Measurements from ENCODE around the gene IGSF21. TPM values are rescaled to one million over a fixed set of nuclear protein-coding genes. Genes with fewer than 3 reads are reported as not detected.

The IGSF21 gene
- total RNA-seq, 1 donor = not detected

DNA sequence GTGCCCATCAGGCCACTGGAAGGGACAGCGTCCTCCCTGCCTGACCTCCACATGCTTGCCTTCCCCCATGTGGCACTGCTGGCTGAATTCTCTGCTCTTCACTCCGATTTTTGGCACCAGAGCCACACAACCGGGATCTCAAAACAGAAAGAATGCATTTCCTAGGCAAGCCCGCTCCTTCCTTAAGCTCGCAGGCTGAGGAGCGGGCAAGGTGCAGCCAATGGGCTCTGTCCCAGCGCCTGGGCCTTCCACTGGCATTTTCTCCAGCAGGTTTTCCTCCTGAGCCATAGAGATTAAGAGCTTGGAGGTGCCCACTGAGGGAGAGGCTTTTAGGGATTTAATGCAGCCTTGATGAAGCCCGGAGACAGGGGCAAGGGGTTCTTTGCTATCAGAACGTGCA lies 158.0 kb downstream of the IGSF21 start:
- TF ChIP-seq, protein P1, sequence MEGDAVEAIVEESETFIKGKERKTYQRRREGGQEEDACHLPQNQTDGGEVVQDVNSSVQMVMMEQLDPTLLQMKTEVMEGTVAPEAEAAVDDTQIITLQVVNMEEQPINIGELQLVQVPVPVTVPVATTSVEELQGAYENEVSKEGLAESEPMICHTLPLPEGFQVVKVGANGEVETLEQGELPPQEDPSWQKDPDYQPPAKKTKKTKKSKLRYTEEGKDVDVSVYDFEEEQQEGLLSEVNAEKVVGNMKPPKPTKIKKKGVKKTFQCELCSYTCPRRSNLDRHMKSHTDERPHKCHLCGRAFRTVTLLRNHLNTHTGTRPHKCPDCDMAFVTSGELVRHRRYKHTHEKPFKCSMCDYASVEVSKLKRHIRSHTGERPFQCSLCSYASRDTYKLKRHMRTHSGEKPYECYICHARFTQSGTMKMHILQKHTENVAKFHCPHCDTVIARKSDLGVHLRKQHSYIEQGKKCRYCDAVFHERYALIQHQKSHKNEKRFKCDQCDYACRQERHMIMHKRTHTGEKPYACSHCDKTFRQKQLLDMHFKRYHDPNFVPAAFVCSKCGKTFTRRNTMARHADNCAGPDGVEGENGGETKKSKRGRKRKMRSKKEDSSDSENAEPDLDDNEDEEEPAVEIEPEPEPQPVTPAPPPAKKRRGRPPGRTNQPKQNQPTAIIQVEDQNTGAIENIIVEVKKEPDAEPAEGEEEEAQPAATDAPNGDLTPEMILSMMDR (IDR thresholded peaks at IDR 0.05; ENCODE audit: insufficient read depth, low read length) = no peak
- H3K4me3 ChIP-seq (ENCODE audit: low read depth, low read length) = no peak overlapping the region
- no peak for DNase-seq (ENCODE audit: low read depth)

DNA sequence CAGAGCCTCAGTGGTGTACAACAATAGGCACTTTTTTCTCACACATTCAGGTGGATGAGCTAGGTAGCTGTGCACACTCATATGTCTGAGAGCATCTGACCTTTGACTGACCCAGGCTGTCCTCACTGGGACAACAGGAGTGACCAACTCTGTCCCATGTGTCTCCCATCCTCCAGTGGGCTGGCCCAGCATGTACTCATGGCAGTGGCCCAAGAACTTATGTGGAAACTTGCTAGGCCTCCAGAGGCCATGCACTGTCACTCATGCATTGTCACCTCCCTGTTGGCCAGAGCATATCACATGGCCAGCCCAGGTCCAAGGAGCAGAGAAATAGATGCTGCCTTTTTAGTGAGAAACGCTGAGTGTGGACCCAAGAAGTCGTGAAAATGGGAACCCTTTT lies 158.8 kb downstream of the IGSF21 start:
- TF ChIP-seq, protein P1 (IDR thresholded peaks at IDR 0.05; ENCODE audit: insufficient read depth, low read length) = no peak
- H3K4me3 ChIP-seq (ENCODE audit: low read depth, low read length) = no peak overlapping the region
- DNase-seq (ENCODE audit: low read depth) = no peak

DNA sequence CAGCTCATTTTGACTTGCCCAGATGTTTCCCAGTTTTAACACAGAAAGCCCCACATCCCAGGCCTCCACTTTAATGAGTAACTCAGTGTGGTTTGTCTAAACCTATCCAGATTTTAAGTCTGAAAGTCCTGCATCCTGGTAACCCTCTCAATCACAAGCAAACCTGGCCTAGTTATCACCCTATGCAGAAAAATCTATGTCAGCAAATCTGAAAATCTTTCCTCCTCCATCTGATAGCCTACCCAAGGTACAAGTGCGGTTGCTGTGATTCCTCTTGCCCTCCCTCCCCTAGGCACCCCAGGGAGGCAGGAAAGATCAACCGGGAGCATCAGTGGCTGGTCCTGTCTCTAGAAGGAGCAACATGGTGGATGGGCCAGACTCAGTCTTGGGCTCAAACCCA lies 163.7 kb downstream of the IGSF21 start:
- H3K4me3 ChIP-seq (ENCODE audit: low read depth, low read length) = no peak overlapping the region
- no peak for DNase-seq (ENCODE audit: low read depth)
- TF ChIP-seq, protein P1 (IDR thresholded peaks at IDR 0.05; ENCODE audit: insufficient read depth, low read length) = no peak

DNA sequence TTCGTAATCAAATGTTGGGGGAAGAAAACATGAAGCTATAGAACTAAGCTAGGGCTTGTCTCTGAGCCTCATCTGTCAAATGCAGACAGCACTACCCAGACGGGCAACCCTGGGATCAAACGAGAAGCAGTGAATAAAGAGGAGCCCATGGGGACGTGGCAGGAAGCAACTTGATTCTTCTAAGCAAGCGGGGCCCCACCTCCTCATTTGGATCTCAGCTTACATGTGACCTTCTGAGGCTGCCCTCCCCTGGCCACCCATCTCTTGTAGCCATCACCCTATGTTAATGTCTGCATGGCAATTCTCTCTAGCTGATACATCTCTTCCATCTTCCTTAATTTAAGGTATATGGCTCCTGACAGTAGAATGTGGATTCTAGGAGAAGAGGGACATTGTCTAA lies 171.3 kb downstream of the IGSF21 start:
- DNase-seq (ENCODE audit: low read depth) = no peak
- TF ChIP-seq, protein P1 (IDR thresholded peaks at IDR 0.05; ENCODE audit: insufficient read depth, low read length) = no peak
- no peak overlapping the region for H3K4me3 ChIP-seq (ENCODE audit: low read depth, low read length)

DNA sequence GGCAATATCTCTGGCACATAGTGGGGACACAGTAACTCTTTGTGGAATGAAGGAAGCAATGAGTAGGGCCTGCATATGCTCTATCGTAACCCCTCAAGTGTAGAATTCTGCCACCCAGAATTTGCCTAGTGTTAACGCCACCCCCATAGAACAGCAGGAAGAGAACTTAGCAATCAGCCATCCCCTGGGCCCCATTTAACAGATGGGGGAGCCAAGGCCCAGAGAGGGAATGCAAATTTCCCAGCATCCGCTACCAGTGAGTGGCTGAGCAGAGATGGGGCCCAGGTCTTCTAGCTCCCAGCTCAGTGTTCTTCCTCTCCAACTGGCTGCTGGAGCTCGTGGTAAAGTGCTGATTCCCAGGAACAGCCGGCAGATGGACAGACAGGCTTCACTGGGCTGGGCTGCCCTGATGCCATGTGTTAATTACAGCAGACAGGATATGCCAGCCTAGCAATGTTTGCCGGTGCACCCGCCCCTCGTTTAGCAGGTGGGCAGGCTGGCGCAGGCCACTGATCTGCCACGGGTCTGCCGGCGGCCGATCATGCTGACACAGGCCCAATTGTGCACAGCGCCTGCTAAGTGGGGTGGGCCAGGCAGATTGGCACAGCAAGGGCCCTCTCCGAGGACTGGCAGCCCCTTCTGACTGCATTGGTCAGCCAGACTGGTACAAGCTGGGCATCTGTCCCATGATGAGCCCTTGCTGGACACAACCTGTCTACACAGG lies 171.9 kb downstream of the IGSF21 start:
- TF ChIP-seq, protein P1 (IDR thresholded peaks at IDR 0.05; ENCODE audit: insufficient read depth, low read length) = no peak
- H3K4me3 ChIP-seq (ENCODE audit: low read depth, low read length) = no peak overlapping the region
- no peak for DNase-seq (ENCODE audit: low read depth)

DNA sequence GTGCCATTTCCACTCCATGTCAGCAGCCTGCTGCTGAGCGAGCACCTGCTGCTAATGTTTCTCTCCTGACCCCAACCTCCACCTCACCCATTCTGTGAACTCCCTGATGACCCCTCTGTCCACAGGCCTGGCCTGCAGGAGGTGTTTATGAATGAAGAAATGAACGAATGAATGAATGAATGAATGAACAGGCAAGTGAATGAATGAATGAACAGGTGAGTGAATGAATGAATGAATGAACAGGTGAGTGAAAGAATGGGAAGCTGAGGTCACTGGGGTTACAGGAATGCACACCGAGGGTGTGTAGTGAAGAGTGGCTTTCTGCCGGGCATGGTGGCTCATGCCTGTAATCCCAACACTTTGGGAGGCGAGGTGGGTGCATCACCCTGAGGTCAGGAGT lies 173.4 kb downstream of the IGSF21 start:
- TF ChIP-seq, protein P1 (IDR thresholded peaks at IDR 0.05; ENCODE audit: insufficient read depth, low read length) = no peak
- no peak for DNase-seq (ENCODE audit: low read depth)

More for the DNA sequence above, 173.4 kb downstream of the IGSF21 start:
- no peak overlapping the region for H3K4me3 ChIP-seq (ENCODE audit: low read depth, low read length)

Measured in fibroblast of the aortic adventitia (primary cell).